ENCODE results near the gene HOXB7. TPM values are rescaled to one million over a fixed set of nuclear protein-coding genes. Genes with fewer than 3 reads are reported as not detected.

Gene HOXB7
- total and polyA plus RNA-seq, 2 of the 13 experiments (the other 11 are each of a cell fraction or from before 2014, with no cell fraction given): 0.04 TPM; not detected in 1

GRCh38 chr17:48640858-48641180, 30.0 kb upstream of the HOXB7 start:
- DNase-seq (ENCODE audit: low spot score) (no peak), ATAC-seq (no peak), FAIRE-seq (no peak)
- no TSS peak for BruUV-seq (replicated peaks)
- Histone ChIP-seq H3K4me1 (ENCODE audit: insufficient read depth, low read length) (0 out of 2 replicates have a peak, but pooled peaks cover 4% of the 10 kb centered on the region), H4K20me1 (ENCODE audit: insufficient read depth, low read length) (no peaks in the 10 kb centered on the region), H3K4me3 (replicated peaks in 1 of 3; ENCODE audit: insufficient read depth in 1 of 3, low read depth in 2 of 3, low read length in 3 of 3) (no peak overlapping the region), H2AFZ (ENCODE audit: low read length) (no peak overlapping the region), H3K27me3 (ENCODE audit: control insufficient read depth in 1 of 2, insufficient read depth in 2 of 2, low read length in 2 of 2) (peaks cover 22 to 97% of the 10 kb centered on the region in 2 experiments), H3K36me3 (replicated peaks in 1 of 2; ENCODE audit: control insufficient read depth in 1 of 2, insufficient read depth in 2 of 2, low read length in 2 of 2) (no peaks in the 10 kb centered on the region), H3K4me2 (ENCODE audit: low read depth, low read length) (no peak overlapping the region), H3K9me3 (ENCODE audit: low read length) (no peaks in the 10 kb centered on the region), H3K27ac (ENCODE audit: extremely low read length, insufficient read depth, low read length) (no peak overlapping the region), H3K79me2 (ENCODE audit: insufficient read depth, low read length) (no peaks in the 10 kb centered on the region), H3K9ac (ENCODE audit: insufficient read depth, low read depth, low read length) (no peak overlapping the region)
- TF ChIP-seq CC2D1A (CRISPR knock-in tag; IDR thresholded peaks at IDR 0.05) (no peak), SMARCE1 (IDR thresholded peaks at IDR 0.05; ENCODE audit: borderline replicate concordance) (no peak), ZBTB8A (CRISPR knock-in tag; IDR thresholded peaks at IDR 0.05; ENCODE audit: borderline replicate concordance, low read depth) (no peak), ZNF639 (CRISPR knock-in tag; conservative IDR thresholded peaks at IDR 0.05) (no peak), ZBTB1 (CRISPR knock-in tag; IDR thresholded peaks at IDR 0.05; ENCODE audit: borderline replicate concordance) (no peak), ZNF547 (CRISPR knock-in tag; IDR thresholded peaks at IDR 0.05) (no peak), ZBTB40 (IDR thresholded peaks at IDR 0.05) (no peak), ZBTB40 (CRISPR knock-in tag; IDR thresholded peaks at IDR 0.05) (no peak), ZNF430 (CRISPR knock-in tag; IDR thresholded peaks at IDR 0.05) (no peak)
- POLR2A ChIA-PET: no interaction called here
- CTCF ChIA-PET (ENCODE audit: low intra/inter-chr PET ratio, low total read pairs): no interaction called here
- intact Hi-C loops (cut with micrococcal nuclease; ENCODE audit: unreplicated experiment) (no loop called here), in situ Hi-C loops (cut with HindIII; ENCODE audit: extremely low pct_ligation_motif_present, low pct_unique_long_range_greater_than_20kb) (no loop called here)
- 6% methylated on average over 1 of the region's 1 CpG for WGBS (ENCODE audit: low lambda C conversion rate)

Measured in HepG2 (cell line).